ENCODE results near the gene SFTA2.
"Not testable (repeated sequence)": the region's sequence is repeated elsewhere in the genome, so short reads cannot be mapped to it uniquely, and the experiment has no call there.

SFTA2 gene

GRCh38 chr6:30931969-30932645, at the start of gene SFTA2:
SFTA2 (minus strand) TSS chr6:30932170; CDS start chr6:30932096, 74 bp downstream.
- DNase-seq: no peak

GRCh38 chr6:30979690-30980089, 47.7 kb upstream of the SFTA2 start:
- no peak for DNase-seq

GRCh38 chr6:30979141-30979540, 47.2 kb upstream of the SFTA2 start:
- DNase-seq: no peak

GRCh38 chr6:30974490-30975252, 42.7 kb upstream of the SFTA2 start:
- DNase-seq: no peak

GRCh38 chr6:30972816-30973215, 40.8 kb upstream of the SFTA2 start:
- DNase-seq: no peak

- no peak for DNase-seq
Measured at GRCh38 chr6:30970946-30971345, 39.0 kb upstream of the SFTA2 start.

GRCh38 chr6:30969171-30969570, 37.2 kb upstream of the SFTA2 start:
- not testable (repeated sequence) for DNase-seq

- no peak for DNase-seq
Measured at GRCh38 chr6:30966154-30966553, 34.2 kb upstream of the SFTA2 start.

GRCh38 chr6:30965140-30965601, 33.2 kb upstream of the SFTA2 start:
- DNase-seq: no peak

- DNase-seq: no peak
Measured at GRCh38 chr6:30964075-30964474, 32.1 kb upstream of the SFTA2 start.

- no peak for DNase-seq
Measured at GRCh38 chr6:30963641-30964040, 31.7 kb upstream of the SFTA2 start.

GRCh38 chr6:30962716-30963115, 30.7 kb upstream of the SFTA2 start:
- DNase-seq: no peak

- DNase-seq: no peak
Measured at GRCh38 chr6:30960907-30961673, 29.1 kb upstream of the SFTA2 start.

GRCh38 chr6:30957716-30958115, 25.7 kb upstream of the SFTA2 start:
- DNase-seq: no peak

- DNase-seq: peak; percentile 54
Measured at GRCh38 chr6:30955367-30956042, 23.5 kb upstream of the SFTA2 start.

GRCh38 chr6:30954631-30955366, 22.8 kb upstream of the SFTA2 start:
- DNase-seq: no peak

GRCh38 chr6:30951907-30952469, 20.0 kb upstream of the SFTA2 start:
- no peak for DNase-seq

GRCh38 chr6:30948811-30949210, 16.8 kb upstream of the SFTA2 start:
- DNase-seq: no peak

GRCh38 chr6:30947231-30947630, 15.3 kb upstream of the SFTA2 start:
- DNase-seq: no peak

- no peak for DNase-seq
Measured at GRCh38 chr6:30945281-30945680, 13.3 kb upstream of the SFTA2 start.

- DNase-seq: no peak
Measured at GRCh38 chr6:30944051-30944450, 12.1 kb upstream of the SFTA2 start.

Measured in right forelimb (tissue), 1 donor.